ENCODE results near the gene VSX2. TPM values are rescaled to one million over a fixed set of nuclear protein-coding genes. Genes with fewer than 3 reads are reported as not detected.

Gene VSX2
- total RNA-seq, 2 experiments from 2014 or later: not detected

Other genes with a start within 250 kb of the VSX2 start
- gene ENTPD5, start 220.2 kb upstream of the VSX2 start, total RNA-seq: 1 to 10 TPM; 7.3 to 9.6 TPM
- 1 to 10 TPM; 1.3 to 1.7 TPM for gene BBOF1, start 220.1 kb upstream of the VSX2 start, total RNA-seq
- gene ALDH6A1, start 155.0 kb upstream of the VSX2 start, total RNA-seq: 10 to 100 TPM; 24.0 to 25.3 TPM
- 10 to 100 TPM; 10.7 to 13.6 TPM for gene LIN52, start 154.5 kb upstream of the VSX2 start, total RNA-seq
- gene ABCD4, start 63.5 kb downstream of the VSX2 start, total RNA-seq: 10 to 100 TPM; 41.4 to 43.9 TPM
- gene VRTN, start 109.0 kb downstream of the VSX2 start, total RNA-seq: not detected
- not detected for gene SYNDIG1L, start 186.8 kb downstream of the VSX2 start, total RNA-seq